K562 (cell line): ENCODE results near the gene DNMT3A.

ENCODE experiments used
- CEBPB ChIP-seq: fragments of 450-650 bp; IDR thresholded peaks from 2 replicates; pipeline ENCODE4 v1.6.1; 2016; ENCODE audit warnings: missing genetic modification characterization, missing compliant biosample characterization
- CHD2 ChIP-seq: IDR thresholded peaks from 2 replicates; pipeline ENCODE4 v1.6.1; 2011; ENCODE audit warnings: low read depth, low read length
- SAFB2 ChIP-seq: fragments of 200-400 bp; formaldehyde crosslinking; IDR thresholded peaks from 2 replicates; pipeline ENCODE4 v1.6.1; 2018; ENCODE audit warnings: borderline replicate concordance, low read length, low read depth, moderate library complexity; ENCODE audit not compliant: severe bottlenecking
- TBP ChIP-seq: optimal IDR thresholded peaks from 2 replicates; pipeline ENCODE3; 2011; ENCODE audit warnings: low read depth, low read length, improper control_type of control experiment
- ZFX ChIP-seq: sonication (generic); formaldehyde crosslinking; IDR thresholded peaks from 2 replicates; pipeline ENCODE4 v1.8.0; 2022; ENCODE audit warnings: mild to moderate bottlenecking, missing genetic modification reagents, moderate library complexity
- TF ChIP-seq, protein P1 (sequence below), 3 experiments: IDR thresholded peaks in 2 of 3; conservative IDR thresholded peaks in 1 of 3; 2 replicates each; pipeline ENCODE4 v1.5.1; 2011 to 2012; ENCODE audit warnings: low read length in 3 of 3, mild to moderate bottlenecking in 3 of 3, control low read depth in 2 of 3, improper control_type of control experiment in 1 of 3, inconsistent platforms in 1 of 3, low read depth in 1 of 3, mixed read lengths in 1 of 3, moderate library complexity in 1 of 3; ENCODE audit not compliant: insufficient read depth in 2 of 3

DNA sequence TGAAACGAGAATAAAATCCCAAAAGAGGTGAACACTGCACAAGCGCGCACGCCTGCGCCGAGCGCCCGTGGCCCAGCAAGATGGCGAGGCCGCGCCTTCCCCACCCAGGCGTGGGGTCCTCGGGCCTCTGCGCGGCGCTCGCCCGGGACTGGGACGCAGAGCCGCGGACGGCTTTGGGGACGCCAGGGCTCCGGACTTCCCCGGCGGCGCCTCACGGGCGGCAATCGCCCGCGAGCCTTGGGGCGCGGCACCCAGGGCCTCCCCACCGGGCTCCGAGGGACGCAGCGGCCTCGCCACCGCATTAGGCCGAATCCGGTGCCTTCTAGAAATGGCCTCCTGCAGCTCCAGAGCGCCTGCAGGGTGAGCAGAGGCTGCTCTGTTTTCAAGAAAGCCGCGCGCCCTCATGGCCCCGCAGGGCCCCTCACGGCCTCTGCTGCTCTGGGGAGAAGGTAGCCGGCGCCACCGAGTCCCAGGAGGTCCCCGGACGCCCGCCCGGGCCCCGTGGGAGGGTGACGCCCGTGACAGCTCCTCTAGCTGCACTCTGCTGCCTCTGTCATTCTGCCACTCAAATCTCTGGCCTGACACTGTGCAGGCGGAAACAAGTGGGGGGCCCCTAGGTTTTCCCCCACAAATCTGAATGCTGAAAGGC, 137.4 kb downstream of the DNMT3A start:
- TF ChIP-seq CHD2 (no peak), ZFX (CRISPR knock-in tag) (no peak), SAFB2 (no peak), CEBPB (tag) (no peak), TBP (no peak)
- TF ChIP-seq, protein P1, sequence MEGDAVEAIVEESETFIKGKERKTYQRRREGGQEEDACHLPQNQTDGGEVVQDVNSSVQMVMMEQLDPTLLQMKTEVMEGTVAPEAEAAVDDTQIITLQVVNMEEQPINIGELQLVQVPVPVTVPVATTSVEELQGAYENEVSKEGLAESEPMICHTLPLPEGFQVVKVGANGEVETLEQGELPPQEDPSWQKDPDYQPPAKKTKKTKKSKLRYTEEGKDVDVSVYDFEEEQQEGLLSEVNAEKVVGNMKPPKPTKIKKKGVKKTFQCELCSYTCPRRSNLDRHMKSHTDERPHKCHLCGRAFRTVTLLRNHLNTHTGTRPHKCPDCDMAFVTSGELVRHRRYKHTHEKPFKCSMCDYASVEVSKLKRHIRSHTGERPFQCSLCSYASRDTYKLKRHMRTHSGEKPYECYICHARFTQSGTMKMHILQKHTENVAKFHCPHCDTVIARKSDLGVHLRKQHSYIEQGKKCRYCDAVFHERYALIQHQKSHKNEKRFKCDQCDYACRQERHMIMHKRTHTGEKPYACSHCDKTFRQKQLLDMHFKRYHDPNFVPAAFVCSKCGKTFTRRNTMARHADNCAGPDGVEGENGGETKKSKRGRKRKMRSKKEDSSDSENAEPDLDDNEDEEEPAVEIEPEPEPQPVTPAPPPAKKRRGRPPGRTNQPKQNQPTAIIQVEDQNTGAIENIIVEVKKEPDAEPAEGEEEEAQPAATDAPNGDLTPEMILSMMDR (IDR thresholded peaks at IDR 0.05 in 2 of 3, conservative IDR thresholded peaks at IDR 0.05 in 1 of 3; ENCODE audit: insufficient read depth in 2 of 3, low read depth in 1 of 3, low read length in 3 of 3): no peak
